Motor neuron (in vitro differentiated cells): ENCODE data around the gene DHFR2. TPM values are rescaled to one million over a fixed set of nuclear protein-coding genes. Genes with fewer than 3 reads are reported as not detected.
"Not testable (repeated sequence)": the region's sequence is repeated elsewhere in the genome, so short reads cannot be mapped to it uniquely, and the experiment has no call there.

Source experiments
- ATAC-seq, 8 experiments: fragments of 200-7000 bp; cut with Tn5 transposase; replicated peaks in 6 of 8; 2 replicates each; pipeline ENCODE4 v1.8.0; 2021; ENCODE audit warnings: mild to moderate bottlenecking in 8 of 8, moderate library complexity in 8 of 8
- H3K27ac ChIP-seq, 2 donors: fragments of 250-450 bp; sonication (Bioruptor Pico); 2 replicates each; pipeline ENCODE4 v1.9.0; 2021; ENCODE audit warnings: antibody characterized with exemption in 2 of 2, mild to moderate bottlenecking in 2 of 2, moderate library complexity in 1 of 2
- H3K4me1 ChIP-seq, 2 donors: fragments of 250-450 bp; sonication (Bioruptor Pico); replicated peaks in 1 of 2; 2 replicates each; pipeline ENCODE4 v1.6.1; 2021; ENCODE audit warnings: antibody characterized with exemption in 2 of 2, mild to moderate bottlenecking in 2 of 2, moderate library complexity in 1 of 2
- H3K4me3 ChIP-seq, 5 donors: fragments of 250-450 bp; sonication (Bioruptor Pico); 2 replicates each; pipeline ENCODE4 v1.9.0; 2021; ENCODE audit warnings: antibody characterized with exemption in 5 of 5, mild to moderate bottlenecking in 5 of 5, moderate library complexity in 4 of 5
- WGBS, 10 experiments: fragments of 450-650 bp; shearing (Covaris generic); methylation state at CpG; one replicate each; pipeline ENCODE4 v1.0.0; 2022; 5-methylcytosine and 5-hydroxymethylcytosine counted together
- in situ Hi-C, 9 experiments: fragments of 400-800 bp; cut with MboI; loops; one replicate each; pipeline ENCODE4 v1.15.0; 2021; ENCODE audit warnings: low sequenced_read_pairs in 9 of 9, low pct_unique_long_range_greater_than_20kb in 2 of 9; ENCODE audit not compliant: unreplicated experiment in 9 of 9
- total RNA-seq, 8 experiments: library from RNA; unstranded; fragments of 300-600 nt; gene quantifications; 2 replicates each; pipeline versions ENCODE4 v1.2.3 to v1.2.4, GENCODE V29; 2022

DHFR2 gene
- total RNA-seq, 8 experiments from 2014 or later, result 4.5 to 12.5 (median 7.9) TPM

DNA sequence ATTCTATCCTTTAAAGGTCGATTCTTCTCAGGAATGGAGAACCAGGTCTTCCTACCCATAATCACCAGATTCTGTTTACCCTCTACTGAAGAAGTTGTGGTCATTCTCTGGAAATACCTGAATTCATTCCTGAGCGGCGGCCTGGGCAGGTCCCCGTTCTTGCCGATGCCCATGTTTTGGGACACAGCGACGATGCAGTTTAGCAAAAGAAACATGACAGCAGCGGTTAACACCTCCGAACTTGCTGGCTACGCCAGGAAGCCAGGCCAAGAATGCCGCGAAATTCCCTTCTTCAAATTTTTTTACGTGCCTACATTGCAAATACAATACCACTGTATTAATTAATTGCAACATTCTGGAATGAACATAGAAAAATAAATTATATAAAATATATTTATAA is 1.4 kb downstream of the DHFR2 start:
- Histone ChIP-seq H3K4me1 (peaks cover 4 to 11% of the 10 kb centered on the region in 2 donors), H3K4me3 (no peak overlapping the region), H3K27ac (no peak overlapping the region)
- ATAC-seq, result no peak
- in situ Hi-C loops, result loop anchor here in 1 of 9 experiments (10.0 kb wide), 1 partner anchor 56 kb away; no protein-coding TSS in a partner anchor
- 78 to 100% (median 97%) methylated on average over 1 to 13 of the region's 13 CpGs for WGBS, 10 experiments

DNA sequence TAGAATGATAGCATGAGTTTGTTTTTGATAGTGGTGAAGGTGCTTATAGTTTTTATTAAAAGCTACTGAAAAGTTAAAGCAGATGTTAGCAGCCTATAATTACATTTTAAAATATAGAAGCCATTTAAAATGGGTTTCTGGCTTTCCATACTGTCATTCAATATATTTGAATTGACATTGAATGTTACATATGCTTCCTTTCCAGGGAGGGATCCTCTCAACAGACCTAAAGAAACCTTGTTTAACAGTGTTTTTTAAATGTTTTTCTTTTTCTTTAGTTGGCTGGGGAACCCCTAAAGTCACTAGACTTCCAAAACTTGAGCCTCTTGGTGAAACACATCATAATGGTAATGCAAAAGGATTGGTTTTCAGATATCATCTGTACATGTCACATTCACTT is 12.2 kb downstream of the DHFR2 start:
- no peak for ATAC-seq
- Histone ChIP-seq H3K4me3 (no peak overlapping the region), H3K4me1 (no peaks in the 10 kb centered on the region), H3K27ac (no peak overlapping the region)
- in situ Hi-C loops, result no loop called here

DNA sequence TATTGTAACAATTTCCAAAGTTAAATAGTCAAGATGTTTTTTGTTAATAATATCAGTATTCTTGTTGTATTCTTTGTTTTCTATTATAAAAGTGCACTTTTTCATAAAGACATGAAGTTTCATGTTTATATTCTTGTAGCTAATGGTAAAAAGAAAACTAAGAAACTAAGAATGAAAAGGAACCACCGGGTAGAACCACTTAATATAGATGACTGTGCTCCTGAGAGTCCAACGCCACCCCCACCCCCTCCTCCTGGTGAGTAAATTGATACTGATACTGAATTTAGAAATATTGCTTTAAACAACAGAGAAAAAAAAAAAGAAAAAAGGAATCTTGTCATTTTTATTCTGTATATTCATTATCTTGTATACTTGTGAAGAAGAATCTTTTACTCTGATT is 13.4 kb downstream of the DHFR2 start:
- H3K4me1 ChIP-seq, result no peaks in the 10 kb centered on the region
- H3K4me3 ChIP-seq, result no peak overlapping the region
- H3K27ac ChIP-seq, result no peak overlapping the region
- WGBS, 10 experiments, result 80 to 100% (median 90%) methylated on average over 1 to 2 of the region's 2 CpGs; no CpG with 5 or more reads in 1 of the 10 experiments
- no peak for ATAC-seq
- in situ Hi-C loops, result no loop called here

- H3K27ac ChIP-seq, result no peak overlapping the region
- ATAC-seq, result no peak
- WGBS, 10 experiments, result 89 to 100% (median 100%) methylated on average over 1 to 2 of the region's 2 CpGs; no CpG with 5 or more reads in 1 of the 10 experiments
- in situ Hi-C loops, result no loop called here
- H3K4me1 ChIP-seq, result no peaks in the 10 kb centered on the region
- H3K4me3 ChIP-seq, result no peak overlapping the region
Observed at GRCh38 chr3:94046533-94046932, 16.2 kb downstream of the DHFR2 start.

- ATAC-seq, H3K4me1 ChIP-seq, in situ Hi-C loops, H3K27ac ChIP-seq, H3K4me3 ChIP-seq: not testable (repeated sequence)
- 96 to 98% methylated on average over 5 to 8 of the region's 61 CpGs; no CpG with 5 or more reads in 8 of the 10 experiments for WGBS, 10 experiments
Observed at GRCh38 chr3:94044100-94044936, 18.4 kb downstream of the DHFR2 start.

DNA sequence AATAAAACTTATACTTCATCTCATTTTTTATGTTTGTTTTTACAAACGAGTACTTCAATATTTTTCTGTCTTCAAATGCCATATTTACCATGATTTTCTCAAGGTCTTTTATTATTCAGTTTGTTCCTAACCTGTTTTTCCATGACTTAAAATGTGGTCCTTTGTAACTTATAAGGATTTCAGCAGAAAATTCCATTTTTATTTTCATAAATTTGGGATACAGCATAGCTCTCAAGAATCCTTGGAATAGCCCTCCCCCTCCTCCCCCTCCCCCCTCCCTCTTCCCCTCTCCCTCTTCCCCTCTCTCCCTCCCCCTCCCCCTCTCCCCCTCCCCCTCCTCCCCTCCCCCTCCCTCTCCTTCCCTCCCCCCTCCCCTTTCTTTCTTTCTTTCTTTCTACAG is 19.4 kb downstream of the DHFR2 start:
- in situ Hi-C loops, result no loop called here
- Histone ChIP-seq H3K4me3 (no peak overlapping the region), H3K27ac (no peak overlapping the region), H3K4me1 (no peaks in the 10 kb centered on the region)
- ATAC-seq, result no peak
- WGBS, 10 experiments, result 71 to 100% (median 88%) methylated on average over 1 of the region's 1 CpG; no CpG with 5 or more reads in 1 of the 10 experiments

DNA sequence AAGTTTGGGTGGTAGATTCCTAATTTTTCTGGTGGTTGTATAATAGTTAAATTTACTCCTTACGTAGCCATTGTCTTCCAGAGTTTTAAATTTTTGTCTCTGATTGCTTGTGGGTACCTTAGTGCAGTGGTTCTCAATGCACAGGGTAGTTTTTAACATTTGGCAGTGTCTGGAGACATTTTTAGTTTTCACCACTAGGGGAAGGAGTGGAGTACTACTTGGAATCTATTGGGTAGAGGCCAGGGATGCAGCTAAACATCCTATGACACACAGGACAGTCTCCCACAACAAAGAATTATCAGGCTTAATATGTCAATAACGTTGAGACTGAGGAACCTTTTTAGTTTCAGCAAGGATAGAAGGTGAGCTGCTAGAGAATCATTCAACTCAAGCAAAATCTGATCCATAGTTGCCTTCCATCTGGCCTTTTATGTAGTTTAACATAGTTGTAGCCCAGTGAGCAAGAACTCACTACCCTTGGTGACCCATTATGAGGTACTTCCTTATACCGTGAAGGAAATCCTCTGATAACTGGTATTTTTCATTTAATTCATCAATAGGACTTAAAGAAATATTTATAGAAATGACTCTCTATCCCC is 25.7 kb downstream of the DHFR2 start:
- WGBS, 10 experiments, result 10 to 100% (median 80%) methylated on average over 1 to 3 of the region's 3 CpGs
- Histone ChIP-seq H3K4me1 (no peaks in the 10 kb centered on the region), H3K27ac (no peak overlapping the region), H3K4me3 (no peak overlapping the region)
- ATAC-seq, result peak in 3 of 8 experiments; percentile 62 to 89 (median 88)
- in situ Hi-C loops, result no loop called here

DNA sequence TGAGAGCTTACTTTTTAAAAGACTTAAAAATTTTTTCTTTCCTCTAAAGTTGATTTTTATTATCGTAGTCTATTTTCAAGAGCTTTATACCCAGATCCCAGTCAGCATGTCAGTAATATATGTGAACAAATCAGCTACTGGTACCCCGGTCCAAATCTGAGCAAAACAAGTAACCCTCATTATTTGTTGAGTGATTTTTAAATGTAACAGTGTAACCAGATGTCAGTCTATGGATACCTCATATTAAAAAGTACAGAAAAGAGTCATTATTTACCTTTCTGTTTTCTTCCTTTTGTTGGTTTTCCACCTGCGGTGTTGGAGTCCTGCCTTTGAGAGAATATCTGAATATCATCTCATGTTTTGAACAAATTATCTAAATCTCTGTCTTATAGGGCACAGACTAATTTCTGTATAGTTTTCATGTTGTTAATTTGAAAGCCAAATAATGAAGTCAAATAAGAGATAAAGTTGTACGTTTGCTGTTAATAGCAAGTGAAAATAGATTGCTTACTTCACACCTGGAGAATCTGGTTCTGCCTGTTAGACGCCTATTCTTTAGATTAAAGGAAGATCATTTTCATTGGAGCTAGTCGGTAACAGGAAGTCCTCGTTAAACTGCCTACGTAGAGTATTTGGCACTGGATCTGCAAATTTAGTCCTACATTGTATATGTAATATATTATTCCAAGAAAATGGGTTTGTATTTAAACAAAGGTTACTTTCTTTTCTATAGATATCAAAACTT is 34.5 kb downstream of the DHFR2 start, which contains the start of gene STX19:
Gene STX19, minus strand, starts transcription at position 505 of the 745 bp plus-strand sequence. CDS start 13,328 bp downstream, outside the sequence.
- in situ Hi-C loops, result no loop called here
- 76 to 100% (median 93%) methylated on average over 2 to 8 of the region's 8 CpGs for WGBS, 10 experiments
- ATAC-seq, result no peak
- Histone ChIP-seq H3K4me1 (no peaks in the 10 kb centered on the region), H3K27ac (no peak within 1 kb of the TSS), H3K4me3 (no peak within 1 kb of the TSS)

- no peak for ATAC-seq
- Histone ChIP-seq H3K4me1 (no peaks in the 10 kb centered on the region), H3K4me3 (no peak overlapping the region), H3K27ac (no peak overlapping the region)
- 57 to 100% (median 100%) methylated on average over 1 to 2 of the region's 2 CpGs; no CpG with 5 or more reads in 1 of the 10 experiments for WGBS, 10 experiments
- in situ Hi-C loops, result no loop called here
Observed at GRCh38 chr3:94026623-94027022, 36.1 kb downstream of the DHFR2 start.

GRCh38 chr3:94024385-94024784 is 38.3 kb downstream of the DHFR2 start:
- H3K4me3 ChIP-seq, result no peak overlapping the region
- no peak for ATAC-seq
- H3K4me1 ChIP-seq, result no peaks in the 10 kb centered on the region
- H3K27ac ChIP-seq, result no peak overlapping the region
- WGBS, 10 experiments, result 11 to 100% (median 80%) methylated on average over 1 to 3 of the region's 3 CpGs; no CpG with 5 or more reads in 1 of the 10 experiments
- in situ Hi-C loops, result no loop called here

DNA sequence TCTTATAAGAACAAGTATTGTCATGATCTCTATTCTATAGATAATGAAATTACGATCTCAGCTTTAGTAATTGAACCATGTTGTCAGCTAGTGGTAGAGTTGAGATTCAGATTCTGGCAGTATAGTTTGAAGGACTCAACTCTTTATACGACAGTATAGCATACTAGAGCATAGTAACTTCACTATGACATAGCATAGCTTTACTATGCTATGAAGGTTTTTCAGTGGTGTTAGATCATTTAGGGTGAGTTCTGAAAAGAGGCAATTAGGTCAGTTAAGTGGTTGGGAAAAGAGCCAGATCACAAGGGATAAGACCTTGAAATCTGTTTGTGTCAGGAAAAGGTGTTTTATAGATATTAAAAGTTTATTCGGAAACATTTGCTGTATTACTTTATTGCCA is 42.4 kb downstream of the DHFR2 start:
- in situ Hi-C loops, result no loop called here
- no peak overlapping the region for H3K4me3 ChIP-seq
- no peak for ATAC-seq
- 89 to 100% (median 96%) methylated on average over 1 to 3 of the region's 3 CpGs; no CpG with 5 or more reads in 1 of the 10 experiments for WGBS, 10 experiments
- H3K4me1 ChIP-seq, result no peaks in the 10 kb centered on the region
- no peak overlapping the region for H3K27ac ChIP-seq

DNA sequence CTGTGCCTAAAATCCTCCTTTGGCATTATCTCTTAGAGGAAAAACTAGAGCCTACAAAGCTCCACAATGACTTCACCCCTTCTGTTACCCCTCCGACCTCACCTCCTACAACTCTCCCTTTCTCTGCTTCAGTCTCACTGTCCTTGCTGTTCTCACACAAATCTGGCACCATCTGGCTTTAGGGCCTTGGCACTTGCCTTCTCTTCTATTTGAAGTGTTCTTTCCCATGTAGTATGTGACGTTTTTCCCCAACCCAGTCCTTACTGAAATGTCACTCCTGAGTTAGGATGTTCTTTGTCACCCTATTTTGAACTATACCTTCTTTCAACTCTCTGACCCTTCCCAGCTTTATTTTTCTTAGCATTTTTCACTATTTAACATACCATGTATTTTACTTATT is 43.1 kb downstream of the DHFR2 start:
- WGBS, 10 experiments, result 51 to 100% (median 90%) methylated on average over 1 to 2 of the region's 2 CpGs; no CpG with 5 or more reads in 1 of the 10 experiments
- Histone ChIP-seq H3K4me3 (no peak overlapping the region), H3K4me1 (no peaks in the 10 kb centered on the region), H3K27ac (no peak overlapping the region)
- in situ Hi-C loops, result no loop called here
- ATAC-seq, result no peak

DNA sequence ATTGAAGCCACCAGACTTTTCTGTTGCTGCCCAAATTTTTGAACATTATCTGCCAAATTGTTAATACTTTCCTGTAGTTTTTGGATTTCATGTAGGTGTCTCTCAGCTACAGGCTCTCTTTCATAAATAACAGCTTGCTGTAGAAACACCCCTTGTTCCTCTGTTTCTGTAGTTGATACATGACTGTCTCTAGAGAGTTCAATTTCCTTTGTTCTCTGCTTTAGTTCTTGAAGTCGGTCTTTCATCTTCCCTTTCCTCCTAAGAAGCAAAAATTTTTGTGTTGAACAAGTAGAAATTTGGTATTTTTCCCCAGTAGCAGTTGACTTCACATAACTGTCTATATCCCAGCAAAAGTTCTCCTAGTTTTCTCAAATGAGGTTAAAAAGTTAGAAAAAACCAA is 47.7 kb downstream of the DHFR2 start:
- H3K4me1 ChIP-seq, result no peaks in the 10 kb centered on the region
- no peak overlapping the region for H3K4me3 ChIP-seq
- in situ Hi-C loops, result no loop called here
- ATAC-seq, result no peak
- WGBS, 10 experiments, result 43 to 100% (median 88%) methylated on average over 1 of the region's 1 CpG; no CpG with 5 or more reads in 1 of the 10 experiments
- H3K27ac ChIP-seq, result no peak overlapping the region
